MM.1S (cell line): ENCODE data around the gene GCNT1.

Experiments
- DNase-seq: peaks from one replicate; pipeline ENCODE4 v3.0.0-alpha.2; 2015
- H2AFZ ChIP-seq: fragments of 300-600 bp; sonication (generic); 2 replicates; pipeline ENCODE4 v1.6.0; 2016; ENCODE audit warnings: antibody characterized with exemption, low read length
- H3F3A ChIP-seq: fragments of 300-600 bp; sonication (generic); 2 replicates; pipeline ENCODE4 v1.6.1; 2016; ENCODE audit warnings: mild to moderate bottlenecking, antibody characterized with exemption, low read length, moderate library complexity, mixed read lengths; ENCODE audit not compliant: insufficient read depth
- H3K27ac ChIP-seq: fragments of 300-600 bp; sonication (generic); 2 replicates; pipeline ENCODE4 v1.5.1; 2016; ENCODE audit warnings: mild to moderate bottlenecking, low read length
- H3K27me3 ChIP-seq: fragments of 300-600 bp; sonication (generic); replicated peaks from 2 replicates; pipeline ENCODE4 v1.6.0; 2016; ENCODE audit warnings: low read length; ENCODE audit not compliant: insufficient read depth
- H3K36me3 ChIP-seq: fragments of 300-600 bp; sonication (generic); replicated peaks from 2 replicates; pipeline ENCODE4 v1.6.1; 2016; ENCODE audit warnings: mild to moderate bottlenecking, low read length, mixed read lengths; ENCODE audit not compliant: insufficient read depth
- H3K4me1 ChIP-seq: fragments of 300-600 bp; sonication (generic); 2 replicates; pipeline ENCODE4 v1.6.1; 2016; ENCODE audit warnings: low read length, mixed read lengths
- H3K4me2 ChIP-seq: fragments of 300-600 bp; sonication (generic); 2 replicates; pipeline ENCODE4 v1.6.0; 2016; ENCODE audit warnings: low read depth, low read length
- H3K4me3 ChIP-seq: fragments of 300-600 bp; sonication (generic); 2 replicates; pipeline ENCODE4 v1.5.1; 2016; ENCODE audit warnings: low read length, mixed read lengths
- H3K79me2 ChIP-seq: fragments of 300-600 bp; sonication (generic); 2 replicates; pipeline ENCODE4 v1.6.1; 2016; ENCODE audit warnings: mixed run types, low read length, mixed read lengths
- H3K9ac ChIP-seq: fragments of 300-600 bp; sonication (generic); 2 replicates; pipeline ENCODE4 v1.6.1; 2016; ENCODE audit warnings: low read length, mixed read lengths
- H3K9me2 ChIP-seq: fragments of 300-600 bp; sonication (generic); replicated peaks from 2 replicates; pipeline ENCODE4 v1.6.1; 2016; ENCODE audit warnings: mild to moderate bottlenecking, low read length, mixed read lengths; ENCODE audit not compliant: insufficient read depth
- H3K9me3 ChIP-seq: fragments of 300-600 bp; sonication (generic); replicated peaks from 2 replicates; pipeline ENCODE4 v1.6.1; 2016; ENCODE audit warnings: mild to moderate bottlenecking, low read length, mixed read lengths; ENCODE audit not compliant: insufficient read depth
- H4K20me1 ChIP-seq: fragments of 300-600 bp; sonication (generic); 2 replicates; pipeline ENCODE4 v1.6.1; 2016; ENCODE audit warnings: mild to moderate bottlenecking, low read length, moderate library complexity, mixed read lengths; ENCODE audit not compliant: insufficient read depth
- CTCF ChIP-seq: fragments of 300-600 bp; sonication (generic); IDR thresholded peaks from 2 replicates; pipeline ENCODE4 v1.5.1; 2016; ENCODE audit warnings: antibody characterized with exemption, low read length, mixed read lengths
- EZH2 ChIP-seq: fragments of 300-600 bp; sonication (generic); optimal IDR thresholded peaks from 2 replicates; pipeline ENCODE3; 2017; ENCODE audit warnings: low read depth, mild to moderate bottlenecking, antibody characterized with exemption, low read length, mixed read lengths
- EZH2phosphoT487 ChIP-seq: fragments of 300-600 bp; sonication (generic); IDR thresholded peaks from 2 replicates; pipeline ENCODE4 v1.6.1; 2018; ENCODE audit warnings: antibody characterized with exemption, low read length

GCNT1 gene

GRCh38 chr9:76414661-76415060, 44.3 kb upstream of the GCNT1 start:
- H3K4me3 ChIP-seq = no peak overlapping the region
- no peaks in the 10 kb centered on the region for H3K9me2 ChIP-seq
- H3K79me2 ChIP-seq = no peaks in the 10 kb centered on the region
- H3K9ac ChIP-seq = no peak overlapping the region
- H3K27ac ChIP-seq = no peak overlapping the region
- H4K20me1 ChIP-seq = no peaks in the 10 kb centered on the region
- H3F3A ChIP-seq = no peaks in the 10 kb centered on the region
- H3K36me3 ChIP-seq = no peaks in the 10 kb centered on the region
- DNase-seq = peak; percentile 16
- H3K4me1 ChIP-seq = no peaks in the 10 kb centered on the region
- H2AFZ ChIP-seq = no peak overlapping the region
- TF ChIP-seq CTCF (no peak), EZH2phosphoT487 (no peak), EZH2 (no peak)
- H3K9me3 ChIP-seq = no peaks in the 10 kb centered on the region
- no peaks in the 10 kb centered on the region for H3K27me3 ChIP-seq
- no peak overlapping the region for H3K4me2 ChIP-seq

- Histone ChIP-seq H2AFZ (no peak overlapping the region), H3K9me2 (no peaks in the 10 kb centered on the region), H3K4me2 (no peak overlapping the region), H3K4me1 (no peaks in the 10 kb centered on the region), H3K9me3 (no peaks in the 10 kb centered on the region), H3K79me2 (no peaks in the 10 kb centered on the region), H3K27me3 (no peaks in the 10 kb centered on the region), H3K9ac (no peak overlapping the region), H3K4me3 (no peak overlapping the region), H4K20me1 (no peaks in the 10 kb centered on the region), H3F3A (no peaks in the 10 kb centered on the region), H3K27ac (no peak overlapping the region), H3K36me3 (no peaks in the 10 kb centered on the region)
- DNase-seq = no peak
- no peak for TF ChIP-seq EZH2
- TF ChIP-seq EZH2phosphoT487 = no peak
- no peak for TF ChIP-seq CTCF
These were observed 43.8 kb upstream of the GCNT1 start for GRCh38 chr9:76415154-76415553.

GRCh38 chr9:76415731-76416130, 43.3 kb upstream of the GCNT1 start:
- Histone ChIP-seq H3K9me3 (no peaks in the 10 kb centered on the region), H3K79me2 (no peaks in the 10 kb centered on the region), H3F3A (no peaks in the 10 kb centered on the region), H4K20me1 (no peaks in the 10 kb centered on the region), H2AFZ (no peak overlapping the region), H3K27me3 (no peaks in the 10 kb centered on the region), H3K36me3 (no peaks in the 10 kb centered on the region), H3K9me2 (no peaks in the 10 kb centered on the region), H3K9ac (no peak overlapping the region), H3K4me2 (no peak overlapping the region), H3K4me3 (no peak overlapping the region), H3K27ac (no peak overlapping the region), H3K4me1 (no peaks in the 10 kb centered on the region)
- TF ChIP-seq CTCF (no peak), EZH2phosphoT487 (no peak), EZH2 (no peak)
- no peak for DNase-seq
